Neuron (in vitro differentiated cells): ENCODE data around the gene RAD51B.

Source experiments
- H2AFZ ChIP-seq: one replicate; pipeline ENCODE4 v1.6.1; 2013; ENCODE audit warnings: low read depth, mild to moderate bottlenecking, inconsistent platforms, low read length, moderate library complexity
- H3K27me3 ChIP-seq: one replicate; pipeline ENCODE4 v1.6.1; 2013; ENCODE audit warnings: low read length; ENCODE audit not compliant: insufficient read depth
- H3K36me3 ChIP-seq: one replicate; pipeline ENCODE4 v1.6.1; 2013; ENCODE audit warnings: low read length; ENCODE audit not compliant: insufficient read depth
- H3K4me1 ChIP-seq: one replicate; pipeline ENCODE4 v1.6.1; 2013; ENCODE audit warnings: low read length; ENCODE audit not compliant: insufficient read depth
- H3K4me3 ChIP-seq: 2 replicates; pipeline ENCODE4 v1.5.1; 2013; ENCODE audit warnings: mild to moderate bottlenecking, low read length, moderate library complexity
- H3K9me3 ChIP-seq: one replicate; pipeline ENCODE4 v1.6.1; 2013; ENCODE audit warnings: low read length

RAD51B gene

GRCh38 chr14:67932708-67933246, 113.2 kb downstream of the RAD51B start:
- Histone ChIP-seq H3K9me3 (no peaks in the 10 kb centered on the region), H3K4me3 (no peak overlapping the region), H3K36me3 (no peaks in the 10 kb centered on the region), H3K27me3 (no peaks in the 10 kb centered on the region), H3K4me1 (peaks cover 4% of the 10 kb centered on the region), H2AFZ (no peak overlapping the region)

- Histone ChIP-seq H3K27me3 (no peaks in the 10 kb centered on the region), H3K4me1 (peaks cover 8% of the 10 kb centered on the region), H3K4me3 (no peak overlapping the region), H3K9me3 (no peaks in the 10 kb centered on the region), H2AFZ (no peak overlapping the region), H3K36me3 (no peaks in the 10 kb centered on the region)
Observed at GRCh38 chr14:67933266-67933665, 113.7 kb downstream of the RAD51B start.

- H3K36me3 ChIP-seq = no peaks in the 10 kb centered on the region
- H3K9me3 ChIP-seq = no peaks in the 10 kb centered on the region
- H2AFZ ChIP-seq = no peak overlapping the region
- peaks cover 8% of the 10 kb centered on the region for H3K4me1 ChIP-seq
- H3K4me3 ChIP-seq = no peak overlapping the region
- H3K27me3 ChIP-seq = no peaks in the 10 kb centered on the region
Observed at GRCh38 chr14:67934087-67934486, 114.5 kb downstream of the RAD51B start.

GRCh38 chr14:67934862-67935261, 115.3 kb downstream of the RAD51B start:
- H3K9me3 ChIP-seq = no peaks in the 10 kb centered on the region
- H3K4me3 ChIP-seq = no peak overlapping the region
- no peaks in the 10 kb centered on the region for H3K36me3 ChIP-seq
- H3K27me3 ChIP-seq = no peaks in the 10 kb centered on the region
- peaks cover 8% of the 10 kb centered on the region for H3K4me1 ChIP-seq
- H2AFZ ChIP-seq = no peak overlapping the region

- Histone ChIP-seq H3K36me3 (no peaks in the 10 kb centered on the region), H3K4me3 (no peak overlapping the region), H2AFZ (no peak overlapping the region), H3K9me3 (no peaks in the 10 kb centered on the region), H3K4me1 (peaks cover 11% of the 10 kb centered on the region), H3K27me3 (no peaks in the 10 kb centered on the region)
Observed at GRCh38 chr14:67935371-67935770, 115.8 kb downstream of the RAD51B start.

- no peaks in the 10 kb centered on the region for H3K36me3 ChIP-seq
- H3K9me3 ChIP-seq = no peaks in the 10 kb centered on the region
- no peak overlapping the region for H3K4me3 ChIP-seq
- H3K27me3 ChIP-seq = no peaks in the 10 kb centered on the region
- peaks cover 37% of the 10 kb centered on the region for H3K4me1 ChIP-seq
- H2AFZ ChIP-seq = no peak overlapping the region
Observed at GRCh38 chr14:67938071-67938470, 118.5 kb downstream of the RAD51B start.

- H3K4me1 ChIP-seq = peaks cover 44% of the 10 kb centered on the region
Observed at GRCh38 chr14:67940486-67941455, 121.2 kb downstream of the RAD51B start.

GRCh38 chr14:67941456-67942018, 122.0 kb downstream of the RAD51B start:
- H3K27me3 ChIP-seq = no peaks in the 10 kb centered on the region
- H2AFZ ChIP-seq = peak overlapping the region; percentile 35
- no peaks in the 10 kb centered on the region for H3K36me3 ChIP-seq
- peaks cover 44% of the 10 kb centered on the region for H3K4me1 ChIP-seq
- H3K9me3 ChIP-seq = no peaks in the 10 kb centered on the region
- peak overlapping the region; percentile 4 for H3K4me3 ChIP-seq

More at GRCh38 chr14:67940486-67941455, 121.2 kb downstream of the RAD51B start:
- Histone ChIP-seq H3K9me3 (no peaks in the 10 kb centered on the region), H3K36me3 (no peaks in the 10 kb centered on the region), H3K4me3 (peak overlapping the region; percentile 4), H3K27me3 (no peaks in the 10 kb centered on the region), H2AFZ (peak overlapping the region; percentile 35)

- H3K9me3 ChIP-seq = no peaks in the 10 kb centered on the region
- H3K36me3 ChIP-seq = no peaks in the 10 kb centered on the region
- peaks cover 44% of the 10 kb centered on the region for H3K4me1 ChIP-seq
- H3K27me3 ChIP-seq = no peaks in the 10 kb centered on the region
- peak overlapping the region; percentile 1 for H2AFZ ChIP-seq
- H3K4me3 ChIP-seq = peak overlapping the region; percentile 4
Observed at GRCh38 chr14:67942080-67942710, 122.6 kb downstream of the RAD51B start.

- Histone ChIP-seq H3K36me3 (no peaks in the 10 kb centered on the region), H3K27me3 (no peaks in the 10 kb centered on the region), H2AFZ (no peak overlapping the region), H3K9me3 (no peaks in the 10 kb centered on the region), H3K4me3 (no peak overlapping the region), H3K4me1 (peaks cover 40% of the 10 kb centered on the region)
Observed at GRCh38 chr14:67943947-67944346, 124.4 kb downstream of the RAD51B start.

GRCh38 chr14:67944605-67945004, 125.0 kb downstream of the RAD51B start:
- Histone ChIP-seq H3K36me3 (no peaks in the 10 kb centered on the region), H3K4me3 (no peak overlapping the region), H3K9me3 (no peaks in the 10 kb centered on the region), H3K4me1 (peaks cover 40% of the 10 kb centered on the region), H3K27me3 (no peaks in the 10 kb centered on the region), H2AFZ (no peak overlapping the region)

- Histone ChIP-seq H3K4me1 (no peaks in the 10 kb centered on the region), H3K36me3 (no peaks in the 10 kb centered on the region), H3K9me3 (no peaks in the 10 kb centered on the region), H3K27me3 (no peaks in the 10 kb centered on the region), H2AFZ (no peak overlapping the region), H3K4me3 (no peak overlapping the region)
Observed at GRCh38 chr14:67949771-67950170, 130.2 kb downstream of the RAD51B start.

- Histone ChIP-seq H3K36me3 (no peaks in the 10 kb centered on the region), H3K27me3 (no peaks in the 10 kb centered on the region), H3K4me1 (no peaks in the 10 kb centered on the region), H2AFZ (no peak overlapping the region), H3K4me3 (no peak overlapping the region), H3K9me3 (no peaks in the 10 kb centered on the region)
Observed at GRCh38 chr14:67950386-67950785, 130.8 kb downstream of the RAD51B start.
